K562 (cell line): ENCODE results near the gene MCM9. TPM values are rescaled to one million over a fixed set of nuclear protein-coding genes. Genes with fewer than 3 reads are reported as not detected.

Experiments used
- EZH2 ChIP-seq: IDR thresholded peaks from 2 replicates; pipeline ENCODE4 v1.6.1; 2012; ENCODE audit warnings: low read depth, mild to moderate bottlenecking, inconsistent platforms, low read length, borderline replicate concordance
- KDM5B ChIP-seq: fragments of 200-600 bp; sonication (generic); IDR thresholded peaks from 2 replicates; pipeline ENCODE4 v1.6.1; 2012; ENCODE audit warnings: low read depth, mild to moderate bottlenecking, moderate library complexity, low read length, control low read depth, inconsistent platforms; ENCODE audit not compliant: insufficient replicate concordance
- POLR2G ChIP-seq: fragments of 200-400 bp; formaldehyde crosslinking; IDR thresholded peaks from 2 replicates; pipeline ENCODE4 v1.6.1; 2017; ENCODE audit warnings: low read depth, mild to moderate bottlenecking, antibody characterized with exemption, low read length, moderate library complexity
- RBM15 ChIP-seq: fragments of 200-400 bp; formaldehyde crosslinking; IDR thresholded peaks from 2 replicates; pipeline ENCODE4 v1.6.1; 2018; ENCODE audit warnings: mild to moderate bottlenecking, low read length, moderate library complexity; ENCODE audit not compliant: insufficient read depth
- SRF ChIP-seq, 2 experiments: fragments of 250-450, 450-650 bp in 1 of 2; sonication (Bioruptor Pico) in 1 of 2; sonication (generic) in 1 of 2; formaldehyde crosslinking; IDR thresholded peaks; 2 replicates each; pipeline versions ENCODE4 v1.5.0 to v1.5.1; 2020 to 2022; ENCODE audit warnings: mild to moderate bottlenecking in 1 of 2, missing genetic modification reagents in 1 of 2
- TEAD1 ChIP-seq, 2 experiments: fragments of 450-650 bp in 1 of 2; sonication (generic) in 1 of 2; formaldehyde crosslinking; IDR thresholded peaks; 2 replicates each; pipeline versions ENCODE4 v1.4.0 to v1.8.0; 2020 to 2022; ENCODE audit warnings: mild to moderate bottlenecking in 2 of 2, missing genetic modification reagents in 1 of 2
- ZNF146 ChIP-seq: IDR thresholded peaks from one replicate; pipeline ENCODE4 v1.6.1; 2018; ENCODE audit warnings: missing compliant biosample characterization; ENCODE audit not compliant: unreplicated experiment
- ZNF253 ChIP-seq: fragments of 250-450 bp; sonication (Bioruptor Pico); conservative IDR thresholded peaks from 2 replicates; pipeline ENCODE4 v1.6.1; 2021; ENCODE audit warnings: mild to moderate bottlenecking
- ZNF449 ChIP-seq: fragments of 250-450 bp; sonication (Bioruptor Pico); IDR thresholded peaks from 2 replicates; pipeline ENCODE4 v1.8.0; 2022; ENCODE audit warnings: moderate library complexity, mild to moderate bottlenecking, inconsistent platforms
- ZNF668 ChIP-seq: fragments of 250-450 bp; sonication (Bioruptor Pico); IDR thresholded peaks from 2 replicates; pipeline ENCODE4 v1.8.0; 2022; ENCODE audit warnings: mild to moderate bottlenecking, inconsistent platforms
- polyA plus RNA-seq, 8 experiments: library from polyadenylated mRNA; depleted of rRNA in 4 of 8; stranded (reverse) in 5 of 8; unstranded in 3 of 8; fragments of >200 nt; fragmentation: Nextera tagmentation in 2 of 8; fragmentation: Illumina TruSeq in 1 of 8; extraction: Ambion mirVana in 2 of 8; extraction: Trizol in 1 of 8; gene quantifications; 2 replicates each; pipeline versions ENCODE4 v1.2.1 to v1.2.3, GENCODE V29; 2011 to 2014; ENCODE audit warnings: inconsistent platforms in 1 of 8, missing spikeins in 1 of 8
- total RNA-seq, 7 experiments: library from RNA; depleted of rRNA in 6 of 7; stranded (reverse); fragments of >200 nt in 6 of 7; fragmentation: Illumina TruSeq in 2 of 7; extraction: Trizol in 2 of 7; gene quantifications; 2 replicates each; pipeline versions ENCODE4 v1.2.1 to v1.2.3, GENCODE V29; 2011 to 2021; ENCODE audit warnings: low replicate concordance in 1 of 7
- TF ChIP-seq, protein P1 (sequence below): sonication (generic); formaldehyde crosslinking; IDR thresholded peaks from 2 replicates; pipeline ENCODE4 v1.8.1; 2023; ENCODE audit warnings: mild to moderate bottlenecking, missing genetic modification reagents, moderate library complexity
- TF ChIP-seq, protein P2 (sequence below): sonication (generic); formaldehyde crosslinking; IDR thresholded peaks from 2 replicates; pipeline ENCODE4 v1.8.0; 2023; ENCODE audit warnings: missing genetic modification reagents, mild to moderate bottlenecking, borderline replicate concordance
- TF ChIP-seq, protein P3 (sequence below): IDR thresholded peaks from 2 replicates; pipeline ENCODE4 v1.6.1; 2012; ENCODE audit warnings: low read depth, low read length, improper control_type of control experiment, borderline replicate concordance

Gene MCM9
- total and polyA plus RNA-seq, 9 of the 15 experiments (the other 6 are each of a cell fraction or from before 2014, with no cell fraction given), result 4.8 to 16.7 (median 11.6) TPM

- TF ChIP-seq ZNF449 (no peak), RBM15 (no peak), EZH2 (no peak), KDM5B (no peak), POLR2G (no peak), SRF (CRISPR knock-in tag; IDR thresholded peaks at IDR 0.05) (no peak), ZNF146 (CRISPR knock-in tag) (no peak), ZNF253 (CRISPR knock-in tag) (no peak), ZNF668 (no peak), TEAD1 (CRISPR knock-in tag; IDR thresholded peaks at IDR 0.05) (no peak)
- TF ChIP-seq, protein P1, sequence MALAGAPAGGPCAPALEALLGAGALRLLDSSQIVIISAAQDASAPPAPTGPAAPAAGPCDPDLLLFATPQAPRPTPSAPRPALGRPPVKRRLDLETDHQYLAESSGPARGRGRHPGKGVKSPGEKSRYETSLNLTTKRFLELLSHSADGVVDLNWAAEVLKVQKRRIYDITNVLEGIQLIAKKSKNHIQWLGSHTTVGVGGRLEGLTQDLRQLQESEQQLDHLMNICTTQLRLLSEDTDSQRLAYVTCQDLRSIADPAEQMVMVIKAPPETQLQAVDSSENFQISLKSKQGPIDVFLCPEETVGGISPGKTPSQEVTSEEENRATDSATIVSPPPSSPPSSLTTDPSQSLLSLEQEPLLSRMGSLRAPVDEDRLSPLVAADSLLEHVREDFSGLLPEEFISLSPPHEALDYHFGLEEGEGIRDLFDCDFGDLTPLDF (CRISPR knock-in tag), result no peak
- TF ChIP-seq, protein P2, sequence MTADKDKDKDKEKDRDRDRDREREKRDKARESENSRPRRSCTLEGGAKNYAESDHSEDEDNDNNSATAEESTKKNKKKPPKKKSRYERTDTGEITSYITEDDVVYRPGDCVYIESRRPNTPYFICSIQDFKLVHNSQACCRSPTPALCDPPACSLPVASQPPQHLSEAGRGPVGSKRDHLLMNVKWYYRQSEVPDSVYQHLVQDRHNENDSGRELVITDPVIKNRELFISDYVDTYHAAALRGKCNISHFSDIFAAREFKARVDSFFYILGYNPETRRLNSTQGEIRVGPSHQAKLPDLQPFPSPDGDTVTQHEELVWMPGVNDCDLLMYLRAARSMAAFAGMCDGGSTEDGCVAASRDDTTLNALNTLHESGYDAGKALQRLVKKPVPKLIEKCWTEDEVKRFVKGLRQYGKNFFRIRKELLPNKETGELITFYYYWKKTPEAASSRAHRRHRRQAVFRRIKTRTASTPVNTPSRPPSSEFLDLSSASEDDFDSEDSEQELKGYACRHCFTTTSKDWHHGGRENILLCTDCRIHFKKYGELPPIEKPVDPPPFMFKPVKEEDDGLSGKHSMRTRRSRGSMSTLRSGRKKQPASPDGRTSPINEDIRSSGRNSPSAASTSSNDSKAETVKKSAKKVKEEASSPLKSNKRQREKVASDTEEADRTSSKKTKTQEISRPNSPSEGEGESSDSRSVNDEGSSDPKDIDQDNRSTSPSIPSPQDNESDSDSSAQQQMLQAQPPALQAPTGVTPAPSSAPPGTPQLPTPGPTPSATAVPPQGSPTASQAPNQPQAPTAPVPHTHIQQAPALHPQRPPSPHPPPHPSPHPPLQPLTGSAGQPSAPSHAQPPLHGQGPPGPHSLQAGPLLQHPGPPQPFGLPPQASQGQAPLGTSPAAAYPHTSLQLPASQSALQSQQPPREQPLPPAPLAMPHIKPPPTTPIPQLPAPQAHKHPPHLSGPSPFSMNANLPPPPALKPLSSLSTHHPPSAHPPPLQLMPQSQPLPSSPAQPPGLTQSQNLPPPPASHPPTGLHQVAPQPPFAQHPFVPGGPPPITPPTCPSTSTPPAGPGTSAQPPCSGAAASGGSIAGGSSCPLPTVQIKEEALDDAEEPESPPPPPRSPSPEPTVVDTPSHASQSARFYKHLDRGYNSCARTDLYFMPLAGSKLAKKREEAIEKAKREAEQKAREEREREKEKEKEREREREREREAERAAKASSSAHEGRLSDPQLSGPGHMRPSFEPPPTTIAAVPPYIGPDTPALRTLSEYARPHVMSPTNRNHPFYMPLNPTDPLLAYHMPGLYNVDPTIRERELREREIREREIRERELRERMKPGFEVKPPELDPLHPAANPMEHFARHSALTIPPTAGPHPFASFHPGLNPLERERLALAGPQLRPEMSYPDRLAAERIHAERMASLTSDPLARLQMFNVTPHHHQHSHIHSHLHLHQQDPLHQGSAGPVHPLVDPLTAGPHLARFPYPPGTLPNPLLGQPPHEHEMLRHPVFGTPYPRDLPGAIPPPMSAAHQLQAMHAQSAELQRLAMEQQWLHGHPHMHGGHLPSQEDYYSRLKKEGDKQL (CRISPR knock-in tag), result no peak
- TF ChIP-seq, protein P3, sequence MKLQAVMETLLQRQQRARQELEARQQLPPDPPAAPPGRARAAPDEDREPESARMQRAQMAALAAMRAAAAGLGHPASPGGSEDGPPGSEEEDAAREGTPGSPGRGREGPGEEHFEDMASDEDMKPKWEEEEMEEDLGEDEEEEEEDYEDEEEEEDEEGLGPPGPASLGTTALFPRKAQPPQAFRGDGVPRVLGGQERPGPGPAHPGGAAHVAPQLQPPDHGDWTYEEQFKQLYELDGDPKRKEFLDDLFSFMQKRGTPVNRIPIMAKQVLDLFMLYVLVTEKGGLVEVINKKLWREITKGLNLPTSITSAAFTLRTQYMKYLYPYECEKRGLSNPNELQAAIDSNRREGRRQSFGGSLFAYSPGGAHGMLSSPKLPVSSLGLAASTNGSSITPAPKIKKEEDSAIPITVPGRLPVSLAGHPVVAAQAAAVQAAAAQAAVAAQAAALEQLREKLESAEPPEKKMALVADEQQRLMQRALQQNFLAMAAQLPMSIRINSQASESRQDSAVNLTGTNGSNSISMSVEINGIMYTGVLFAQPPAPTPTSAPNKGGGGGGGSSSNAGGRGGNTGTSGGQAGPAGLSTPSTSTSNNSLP, result no peak
Observed at GRCh38 chr6:118896339-118897136, 38.4 kb downstream of the MCM9 start (continued).
